Spinal cord (tissue), 10 donors: ENCODE measurements around the gene MPP1. TPM values are rescaled to one million over a fixed set of nuclear protein-coding genes. Genes with fewer than 3 reads are reported as not detected.

Experiments used
- DNase-seq, 6 donors: peaks; one replicate each; pipeline versions ENCODE4 v3.0.0 to v3.0.0-alpha.2; 2013 to 2015; ENCODE audit warnings: low spot score in 6 of 6, low read depth in 4 of 6
- H3K27ac ChIP-seq: one replicate; pipeline ENCODE4 v1.5.1; 2013; ENCODE audit warnings: low read depth, low read length, control low read depth
- H3K27me3 ChIP-seq: one replicate; pipeline ENCODE4 v1.6.1; 2013; ENCODE audit warnings: low read length; ENCODE audit not compliant: control insufficient read depth, insufficient read depth
- H3K36me3 ChIP-seq: one replicate; pipeline ENCODE4 v1.6.1; 2013; ENCODE audit warnings: low read length; ENCODE audit not compliant: control insufficient read depth, insufficient read depth
- H3K4me1 ChIP-seq: one replicate; pipeline ENCODE4 v1.6.1; 2013; ENCODE audit warnings: low read length; ENCODE audit not compliant: control insufficient read depth, insufficient read depth
- H3K4me3 ChIP-seq: one replicate; pipeline ENCODE4 v1.5.1; 2013; ENCODE audit warnings: low read depth, low read length, control low read depth
- H3K9me3 ChIP-seq: one replicate; pipeline ENCODE4 v1.6.1; 2013; ENCODE audit warnings: low read length; ENCODE audit not compliant: control insufficient read depth, insufficient read depth
- WGBS: methylation state at CpG from one replicate; pipeline ENCODE4 v1.1.5; 2013; ENCODE audit warnings: missing lambda C conversion rate; ENCODE audit not compliant: insufficient coverage; 5-methylcytosine and 5-hydroxymethylcytosine counted together
- polyA plus RNA-seq, 2 donors: library from polyadenylated mRNA; unstranded; fragments of 120-200 nt; gene quantifications; one replicate each; pipeline ENCODE4 v1.2.1, GENCODE V29; 2013; ENCODE audit not compliant: insufficient read length in 2 of 2
- total RNA-seq, 2 donors: library from RNA; depleted of rRNA in 1 of 2; stranded (reverse); fragments of 120-200 nt in 1 of 2; fragments of >200 nt in 1 of 2; gene quantifications; one replicate each; pipeline versions ENCODE4 v1.2.3 to v1.2.4, GENCODE V29; 2013 to 2014
- donor health status: healthy.

MPP1 gene
- total and polyA plus RNA-seq, 4 donors: 36.6 to 47.2 (median 43.4) TPM

DNA sequence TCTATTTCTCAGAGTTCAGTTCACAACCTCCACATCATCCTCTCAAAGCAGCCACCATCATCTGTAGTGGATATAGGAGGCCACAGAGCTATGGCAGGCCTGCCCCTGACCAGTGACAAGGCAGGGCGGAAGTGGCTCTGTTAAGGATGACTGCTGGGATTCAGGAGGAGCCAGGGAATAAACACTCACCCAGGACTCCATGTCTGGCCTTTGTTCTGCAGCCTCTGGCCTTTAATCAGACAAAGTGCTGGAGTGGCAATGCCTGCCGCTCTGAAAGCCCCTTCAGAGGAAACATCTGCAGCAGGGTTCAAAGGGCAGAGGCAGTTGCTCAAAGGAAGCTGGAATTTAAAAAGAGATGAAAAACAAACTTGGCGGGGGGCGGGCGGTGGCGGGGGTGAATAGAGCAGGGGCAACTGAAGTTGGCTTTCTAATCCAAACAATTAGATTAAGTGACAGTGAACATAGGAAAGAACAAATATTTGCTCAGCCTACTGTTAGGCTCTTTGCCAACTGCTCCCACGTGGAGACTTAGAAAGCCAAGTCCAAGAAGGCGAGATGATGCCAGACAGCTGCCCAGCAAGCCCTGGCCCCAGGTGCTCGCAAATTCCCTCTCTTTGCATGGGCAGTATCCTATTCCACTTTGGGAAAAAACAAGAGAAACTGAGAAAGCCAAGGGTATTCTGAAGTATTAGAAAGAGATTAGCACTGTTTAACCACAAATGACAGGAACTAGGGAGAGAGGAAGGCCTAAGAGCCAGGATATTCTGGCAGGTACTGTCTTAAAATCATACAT is 5.5 kb downstream of the MPP1 start:
- Histone ChIP-seq H3K4me3 (no peak overlapping the region), H3K9me3 (no peaks in the 10 kb centered on the region), H3K27ac (no peak overlapping the region), H3K4me1 (peaks cover 6% of the 10 kb centered on the region), H3K36me3 (no peaks in the 10 kb centered on the region), H3K27me3 (no peaks in the 10 kb centered on the region)
- peak in 1 of 6 donors; percentile 18 for DNase-seq
- 27% methylated on average over 9 of the region's 9 CpGs for WGBS

DNA sequence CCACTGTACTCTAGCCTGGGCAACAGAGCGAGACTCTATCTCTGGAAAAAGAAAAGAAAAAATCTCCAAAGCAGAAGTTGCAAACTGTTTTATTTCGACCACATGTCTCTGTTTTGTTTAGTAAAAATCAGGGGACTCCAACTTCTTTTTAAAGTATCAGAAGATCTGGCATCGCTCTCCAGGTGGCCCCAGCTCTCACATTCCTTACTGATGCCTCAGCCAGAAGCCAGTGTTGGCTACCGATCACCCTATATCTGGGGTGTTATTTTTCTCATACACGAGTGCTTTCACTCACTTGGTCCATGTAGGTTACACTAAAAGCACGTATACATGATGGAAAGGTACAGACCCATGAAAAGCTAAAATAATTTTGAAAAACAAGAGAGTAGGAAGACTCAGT is 8.3 kb downstream of the MPP1 start:
- no peaks in the 10 kb centered on the region for H3K9me3 ChIP-seq
- no peak for DNase-seq
- H3K4me1 ChIP-seq: peaks cover 6% of the 10 kb centered on the region
- H3K4me3 ChIP-seq: no peak overlapping the region
- no peaks in the 10 kb centered on the region for H3K27me3 ChIP-seq
- WGBS: 80% methylated on average over 1 of the region's 6 CpGs
- H3K36me3 ChIP-seq: no peaks in the 10 kb centered on the region
- H3K27ac ChIP-seq: no peak overlapping the region

DNA sequence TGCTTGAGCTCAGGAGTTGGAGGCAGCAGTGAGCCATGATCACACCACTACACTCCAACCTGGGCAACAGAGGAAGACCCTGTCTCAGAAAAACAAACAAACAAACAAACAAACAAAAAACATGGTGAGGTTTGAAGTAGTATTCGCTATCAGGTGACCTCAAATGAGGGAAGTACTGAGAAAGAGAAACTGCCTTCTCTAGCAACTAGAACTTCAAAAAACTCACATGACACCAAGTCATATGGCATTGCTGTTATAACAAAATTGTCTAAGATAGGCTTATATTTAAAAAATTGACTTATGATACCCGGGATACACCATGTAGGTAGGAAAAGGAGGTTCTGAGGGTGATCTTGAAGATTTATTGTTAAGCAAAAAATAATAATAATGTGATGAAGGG is 10.3 kb downstream of the MPP1 start:
- Histone ChIP-seq H3K36me3 (no peaks in the 10 kb centered on the region), H3K27me3 (no peaks in the 10 kb centered on the region), H3K4me3 (no peak overlapping the region), H3K27ac (no peak overlapping the region), H3K4me1 (peaks cover 6% of the 10 kb centered on the region), H3K9me3 (no peaks in the 10 kb centered on the region)
- WGBS: no CpG with 5 or more reads among the region's 2 CpGs
- no peak for DNase-seq

DNA sequence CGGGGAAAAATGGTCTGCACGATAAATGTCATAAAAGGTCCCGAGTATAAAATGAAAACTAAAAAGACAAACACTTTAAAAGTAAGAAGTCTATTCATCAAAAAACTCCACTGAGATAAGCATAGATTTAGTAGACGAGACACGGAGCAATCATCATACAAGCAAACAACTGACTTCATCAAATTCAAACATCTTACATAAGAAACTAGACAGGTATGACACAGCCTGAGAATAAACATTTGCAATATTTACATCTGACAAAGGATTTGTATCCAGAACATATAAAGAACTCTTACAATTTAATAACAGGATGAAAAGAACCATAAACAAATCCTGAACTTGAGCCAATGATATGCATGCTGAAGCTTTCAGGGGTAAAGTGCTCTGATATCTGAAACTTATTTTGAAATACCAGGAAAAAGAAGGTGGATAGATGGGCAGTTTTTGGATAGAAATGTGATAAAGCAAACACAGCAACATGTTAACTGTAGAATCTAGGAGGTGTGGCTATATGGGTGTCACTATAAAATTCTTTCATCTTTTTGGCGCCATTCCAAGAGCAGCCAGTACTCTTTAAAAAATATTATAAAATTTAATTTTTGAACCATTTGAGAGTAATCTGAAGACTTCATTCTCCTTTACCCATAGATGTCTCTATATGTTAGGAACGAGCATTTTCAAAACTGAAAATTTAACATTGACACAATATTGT is 12.0 kb downstream of the MPP1 start:
- 100% methylated on average over 1 of the region's 7 CpGs for WGBS
- Histone ChIP-seq H3K4me3 (no peak overlapping the region), H3K4me1 (no peaks in the 10 kb centered on the region), H3K9me3 (no peaks in the 10 kb centered on the region), H3K27me3 (no peaks in the 10 kb centered on the region), H3K36me3 (no peaks in the 10 kb centered on the region), H3K27ac (no peak overlapping the region)
- no peak for DNase-seq

DNA sequence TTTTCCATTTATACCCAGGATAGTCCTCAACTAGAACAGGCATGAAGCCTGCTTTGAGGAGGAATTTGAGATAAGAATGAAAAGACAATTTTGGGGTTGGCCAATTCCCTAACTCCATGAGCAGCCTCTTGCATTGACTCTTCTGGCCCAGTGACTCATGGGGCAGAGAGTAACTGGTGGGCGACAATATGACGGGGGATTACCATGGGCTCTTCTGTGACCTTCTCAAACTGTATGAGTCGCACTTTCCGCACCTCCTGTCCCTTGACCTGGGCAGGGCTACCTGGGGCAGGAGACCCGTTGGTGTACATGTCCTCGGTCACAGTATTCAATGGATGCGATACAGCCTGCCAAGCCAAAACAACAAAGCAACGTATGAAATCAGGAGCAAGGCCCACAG is 13.3 kb downstream of the MPP1 start:
- no peak overlapping the region for H3K4me3 ChIP-seq
- 96% methylated on average over 7 of the region's 8 CpGs for WGBS
- H3K36me3 ChIP-seq: no peaks in the 10 kb centered on the region
- no peak overlapping the region for H3K27ac ChIP-seq
- no peaks in the 10 kb centered on the region for H3K4me1 ChIP-seq
- H3K27me3 ChIP-seq: no peaks in the 10 kb centered on the region
- no peak for DNase-seq
- no peaks in the 10 kb centered on the region for H3K9me3 ChIP-seq

DNA sequence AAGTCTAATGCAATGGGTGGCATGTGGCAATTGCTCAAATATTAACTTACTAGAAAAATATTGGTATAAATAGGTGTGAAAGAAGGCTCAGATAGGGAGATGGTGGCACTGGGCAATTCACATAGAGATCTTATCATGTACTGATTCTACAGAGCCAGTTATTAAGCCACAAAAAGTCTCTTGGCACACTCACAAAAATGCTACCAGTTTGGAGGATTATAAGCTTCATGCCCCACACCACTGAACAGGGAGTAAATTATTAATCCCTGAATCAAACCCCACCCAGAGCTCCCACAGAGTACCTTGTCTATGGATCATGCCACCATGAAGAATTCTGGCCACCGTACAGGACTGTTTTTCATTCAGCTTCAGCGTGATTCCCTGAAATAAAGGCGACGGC is 13.8 kb downstream of the MPP1 start:
- WGBS: no CpG with 5 or more reads among the region's 4 CpGs
- Histone ChIP-seq H3K36me3 (no peaks in the 10 kb centered on the region), H3K9me3 (no peaks in the 10 kb centered on the region), H3K4me3 (no peak overlapping the region), H3K27me3 (no peaks in the 10 kb centered on the region), H3K4me1 (no peaks in the 10 kb centered on the region), H3K27ac (no peak overlapping the region)
- DNase-seq: no peak

DNA sequence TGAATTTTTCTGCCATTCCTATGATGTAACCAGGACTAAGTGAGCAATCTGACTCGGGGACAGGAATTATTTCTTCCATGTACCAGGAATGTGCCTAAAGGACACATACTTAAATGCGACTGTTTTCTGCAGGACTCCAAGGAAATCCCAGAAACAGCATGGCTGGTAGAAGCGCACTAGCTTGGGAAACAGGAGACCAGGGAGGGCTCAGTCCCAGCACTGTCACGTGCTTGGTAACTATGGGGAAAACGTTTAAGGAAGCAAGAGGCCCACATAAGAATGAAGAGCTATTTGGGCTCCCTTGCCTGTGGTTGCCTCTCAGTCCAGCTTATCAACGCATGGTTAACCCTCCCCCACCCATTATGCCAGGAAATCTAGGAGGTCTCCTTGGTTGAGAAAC is 19.6 kb downstream of the MPP1 start:
- no peak for DNase-seq
- Histone ChIP-seq H3K9me3 (no peaks in the 10 kb centered on the region), H3K4me3 (no peak overlapping the region), H3K27me3 (no peaks in the 10 kb centered on the region), H3K36me3 (peaks cover 6% of the 10 kb centered on the region), H3K27ac (no peak overlapping the region), H3K4me1 (no peaks in the 10 kb centered on the region)
- whole genome bisulfite sequencing: 92% methylated on average over 4 of the region's 6 CpGs

DNA sequence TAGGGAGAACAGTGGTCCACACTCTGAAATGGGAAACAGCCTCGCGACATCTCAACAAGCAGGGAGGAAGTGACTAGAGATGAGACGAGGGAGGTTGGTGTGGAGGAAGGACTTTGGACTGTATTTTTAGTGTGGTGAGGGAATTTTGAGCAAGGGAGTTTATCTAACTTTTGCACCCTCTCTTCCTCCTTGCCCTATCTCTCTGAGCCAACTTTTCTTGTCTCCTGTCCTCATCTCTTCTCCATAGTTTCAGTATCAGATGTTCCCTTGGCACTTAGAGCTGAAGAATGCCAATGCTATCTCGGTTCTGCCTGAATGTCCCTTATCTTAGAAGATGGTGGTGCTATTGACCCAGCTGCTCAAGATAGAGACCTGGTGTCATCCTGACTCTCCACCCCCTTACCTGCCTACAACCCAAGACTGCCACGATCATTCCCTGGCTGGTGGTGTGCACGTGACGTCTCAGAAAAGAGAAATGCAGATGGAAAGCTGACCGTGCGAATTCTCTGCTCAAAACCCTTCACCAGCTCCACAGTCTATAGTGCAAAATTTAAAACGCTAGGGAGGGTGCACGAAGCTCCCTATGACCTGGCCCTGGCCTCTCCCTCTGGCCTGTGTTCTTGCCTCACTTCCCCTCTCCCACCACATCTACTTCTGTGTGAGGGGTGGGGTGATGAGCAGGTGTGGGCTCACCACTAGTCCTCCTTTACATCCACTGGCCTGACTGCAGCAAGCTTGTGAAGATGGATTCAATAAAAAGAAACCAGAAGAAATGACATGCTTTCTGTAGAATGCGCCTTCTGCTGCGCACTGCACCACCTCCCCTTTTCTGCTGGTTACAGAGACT is 20.9 kb downstream of the MPP1 start:
- no peak overlapping the region for H3K4me3 ChIP-seq
- H3K27me3 ChIP-seq: no peaks in the 10 kb centered on the region
- H3K4me1 ChIP-seq: no peaks in the 10 kb centered on the region
- peaks cover 7% of the 10 kb centered on the region for H3K36me3 ChIP-seq
- no peak overlapping the region for H3K27ac ChIP-seq
- no peaks in the 10 kb centered on the region for H3K9me3 ChIP-seq
- DNase-seq: no peak
- whole genome bisulfite sequencing: 80% methylated on average over 8 of the region's 13 CpGs

DNA sequence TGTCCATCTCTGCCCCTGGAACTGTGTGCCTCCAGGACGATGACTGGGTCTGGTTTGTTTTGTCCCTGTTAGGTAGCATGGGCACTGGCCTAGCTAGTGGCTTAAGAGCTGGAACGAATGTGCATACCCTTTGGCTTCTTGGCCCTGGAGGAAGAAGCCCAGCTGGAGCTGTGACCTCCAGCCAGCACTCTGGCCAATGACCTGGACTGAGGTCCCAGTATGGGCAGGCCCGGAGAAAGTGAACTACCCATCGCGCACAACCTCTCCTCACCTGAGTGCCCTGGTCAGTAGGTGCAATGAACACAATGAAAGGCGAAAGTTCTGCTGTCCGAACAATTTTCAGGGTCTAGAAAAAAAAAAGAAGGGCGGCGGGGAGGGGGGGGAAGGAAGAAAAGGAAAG is 24.3 kb downstream of the MPP1 start:
- no peaks in the 10 kb centered on the region for H3K27me3 ChIP-seq
- 83% methylated on average over 2 of the region's 9 CpGs for WGBS
- DNase-seq: no peak

More for the DNA sequence above, 24.3 kb downstream of the MPP1 start:
- no peak overlapping the region for H3K4me3 ChIP-seq
- no peak overlapping the region for H3K27ac ChIP-seq
- no peaks in the 10 kb centered on the region for H3K9me3 ChIP-seq
- H3K36me3 ChIP-seq: peaks cover 7% of the 10 kb centered on the region
- no peaks in the 10 kb centered on the region for H3K4me1 ChIP-seq
